ENCODE data around the gene HLA-DPA1.
"Not testable (repeated sequence)": the region's sequence is repeated elsewhere in the genome, so short reads cannot be mapped to it uniquely, and the experiment has no call there.

HLA-DPA1 gene

DNA sequence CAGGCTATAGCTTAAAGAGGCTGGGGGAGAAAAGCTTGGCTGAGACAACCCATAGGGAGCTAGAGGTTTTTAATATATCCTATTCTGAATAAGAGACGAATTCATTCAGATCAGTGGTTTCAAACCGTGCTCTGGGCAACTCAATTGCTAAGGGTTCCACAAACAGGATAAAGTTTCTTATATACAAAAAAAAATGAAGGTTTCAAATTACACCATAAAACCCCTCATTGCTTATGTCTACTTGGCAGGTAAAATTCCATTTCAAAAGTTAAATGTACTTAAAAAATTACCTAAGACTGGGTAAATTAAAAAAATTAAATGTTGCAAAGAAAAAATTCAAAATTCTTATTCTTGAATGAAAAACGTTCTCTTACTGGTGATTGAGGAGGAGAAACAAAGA, 5.0 kb upstream of the HLA-DPA1 start:
- ATAC-seq (no peak), DNase-seq (ENCODE audit: low spot score in 2 of 2) (no peak)
- no peaks in the 10 kb centered on the region for H3K9me3 Mint-ChIP-seq
- peak overlapping the region; percentile 89 for H3K27ac Mint-ChIP-seq
- peaks cover 25% of the 10 kb centered on the region for H3K36me3 Mint-ChIP-seq
- peak overlapping the region; percentile 76 for H3K4me3 Mint-ChIP-seq
- H3K4me1 Mint-ChIP-seq: peaks cover 83% of the 10 kb centered on the region

DNA sequence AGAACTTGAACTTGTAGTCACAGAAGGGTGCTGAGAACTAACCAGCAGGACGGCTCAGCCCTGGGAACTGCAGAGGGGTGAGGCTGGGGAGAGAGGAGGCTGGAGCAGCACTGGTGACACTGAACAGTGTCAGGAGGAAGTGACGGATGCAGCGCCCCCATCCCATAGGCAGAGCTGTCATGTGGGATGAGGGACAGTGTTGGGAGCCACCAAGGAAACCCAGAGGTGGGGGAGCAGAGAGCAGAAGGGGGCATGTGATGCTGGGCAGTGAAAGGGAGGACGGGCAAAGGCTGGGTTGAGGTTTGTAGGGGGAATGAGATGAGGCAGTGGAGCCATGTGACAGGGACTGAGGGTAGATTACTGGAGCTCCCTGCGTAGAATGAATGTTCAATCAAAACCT, 4.5 kb upstream of the HLA-DPA1 start:
- ATAC-seq: no peak
- Mint-ChIP-seq H3K9me3 (no peaks in the 10 kb centered on the region), H3K27ac (peak overlapping the region; percentile 89), H3K36me3 (peaks cover 20% of the 10 kb centered on the region), H3K4me1 (peaks cover 83% of the 10 kb centered on the region), H3K4me3 (peak overlapping the region; percentile 76)
- DNase-seq (ENCODE audit: low spot score in 2 of 2): no peak

DNA sequence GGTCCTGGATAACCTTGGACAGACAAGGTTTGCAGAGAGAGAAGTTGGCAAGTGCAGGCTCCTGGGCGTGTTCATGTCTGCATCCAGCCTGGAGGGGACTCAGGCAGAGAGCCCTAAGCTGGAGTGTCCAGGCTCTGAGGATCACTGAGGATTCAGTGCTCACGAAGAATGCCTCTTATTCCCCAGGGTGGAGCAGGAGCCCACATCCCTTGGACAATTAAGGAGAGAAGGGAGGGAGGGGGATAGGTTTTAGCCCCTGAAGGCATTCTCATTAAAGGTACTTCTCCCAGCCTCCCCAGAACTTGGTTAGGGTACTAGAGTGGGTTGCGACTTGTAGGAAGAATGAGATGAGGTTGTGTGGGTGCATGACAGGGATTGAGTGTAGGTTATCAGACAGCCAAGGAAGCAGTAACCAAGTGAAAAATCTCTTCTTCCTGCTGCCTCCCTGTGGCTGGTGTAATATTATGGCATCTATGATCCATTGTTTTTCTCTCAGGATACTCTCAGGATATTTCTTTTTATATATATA, 3.0 kb upstream of the HLA-DPA1 start:
- Mint-ChIP-seq H3K27ac (peak overlapping the region; percentile 82), H3K4me1 (peaks cover 75% of the 10 kb centered on the region), H3K9me3 (no peaks in the 10 kb centered on the region), H3K36me3 (peaks cover 26% of the 10 kb centered on the region), H3K4me3 (peak overlapping the region; percentile 76)
- ATAC-seq (no peak), DNase-seq (ENCODE audit: low spot score in 2 of 2) (no peak)

DNA sequence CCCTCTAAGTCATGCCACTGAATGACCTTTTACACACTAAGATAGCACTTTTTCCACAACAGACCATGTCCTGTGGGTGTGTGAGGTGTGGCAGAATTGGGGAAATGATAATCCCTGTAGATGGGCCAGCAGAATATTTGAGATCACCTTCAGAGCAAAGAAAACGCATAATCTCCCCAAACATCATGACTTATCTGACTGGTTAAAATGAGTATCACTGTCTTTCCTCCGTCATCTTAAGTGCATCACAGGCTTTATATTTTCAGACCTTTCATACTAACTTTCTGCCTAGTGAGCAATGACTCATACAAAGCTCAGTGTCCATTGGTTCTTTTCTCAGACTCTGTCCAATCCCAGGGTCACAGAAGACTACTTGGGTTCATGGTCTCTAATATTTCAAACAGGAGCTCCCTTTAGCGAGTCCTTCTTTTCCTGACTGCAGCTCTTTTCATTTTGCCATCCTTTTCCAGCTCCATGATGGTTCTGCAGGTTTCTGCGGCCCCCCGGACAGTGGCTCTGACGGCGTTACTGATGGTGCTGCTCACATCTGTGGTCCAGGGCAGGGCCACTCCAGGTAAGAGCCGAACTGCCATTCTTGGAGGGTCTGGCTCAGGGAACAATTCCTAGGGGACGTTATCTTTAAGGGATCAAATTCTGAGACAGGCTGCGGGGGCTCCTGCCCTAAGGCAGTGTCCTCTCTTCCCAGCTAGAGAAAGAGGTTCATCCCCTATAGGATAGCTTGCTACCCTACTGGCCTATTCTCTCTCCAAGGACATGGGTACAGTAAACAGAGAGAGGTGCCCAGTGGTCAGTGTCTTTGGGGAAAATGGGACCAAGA, 2.3 kb upstream of the HLA-DPA1 start, which contains the start of gene HLA-DPB1:
HLA-DPB1 (plus strand) TSS at position 423 of the 838 bp plus-strand sequence; CDS start at position 475, 52 bp downstream.
- Mint-ChIP-seq H3K36me3 (peaks cover 33% of the 10 kb centered on the region), H3K27ac (peak within 1 kb of the TSS; percentile 82), H3K4me1 (peaks cover 69% of the 10 kb centered on the region), H3K4me3 (peak within 1 kb of the TSS; percentile 76), H3K9me3 (no peaks in the 10 kb centered on the region)
- DNase-seq (ENCODE audit: low spot score in 2 of 2) (peak; percentile 31 to 70), ATAC-seq (peak; percentile 95)

DNA sequence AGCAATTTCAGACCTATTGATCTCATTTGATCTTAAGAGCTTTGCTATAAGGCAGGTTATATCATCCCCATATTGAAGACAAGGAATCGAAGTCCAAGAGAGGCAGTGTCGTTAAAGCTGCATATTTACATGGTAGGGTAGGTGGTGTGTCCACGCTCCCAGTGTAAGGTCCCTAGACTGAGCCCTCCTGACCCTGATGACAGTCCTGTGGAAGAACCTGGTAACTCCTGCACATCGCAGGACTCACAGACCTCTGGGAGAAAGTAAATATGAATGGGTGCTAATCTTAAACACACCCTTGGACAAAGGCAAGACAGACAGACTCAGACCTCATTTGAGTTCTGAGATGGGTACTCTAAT, 1.7 kb upstream of the HLA-DPA1 start:
- Mint-ChIP-seq H3K36me3 (peaks cover 35% of the 10 kb centered on the region), H3K4me3 (peak overlapping the region; percentile 76), H3K27ac (peak overlapping the region; percentile 82), H3K4me1 (peaks cover 63% of the 10 kb centered on the region), H3K9me3 (no peaks in the 10 kb centered on the region)
- ATAC-seq (no peak), DNase-seq (ENCODE audit: low spot score in 2 of 2) (no peak)

DNA sequence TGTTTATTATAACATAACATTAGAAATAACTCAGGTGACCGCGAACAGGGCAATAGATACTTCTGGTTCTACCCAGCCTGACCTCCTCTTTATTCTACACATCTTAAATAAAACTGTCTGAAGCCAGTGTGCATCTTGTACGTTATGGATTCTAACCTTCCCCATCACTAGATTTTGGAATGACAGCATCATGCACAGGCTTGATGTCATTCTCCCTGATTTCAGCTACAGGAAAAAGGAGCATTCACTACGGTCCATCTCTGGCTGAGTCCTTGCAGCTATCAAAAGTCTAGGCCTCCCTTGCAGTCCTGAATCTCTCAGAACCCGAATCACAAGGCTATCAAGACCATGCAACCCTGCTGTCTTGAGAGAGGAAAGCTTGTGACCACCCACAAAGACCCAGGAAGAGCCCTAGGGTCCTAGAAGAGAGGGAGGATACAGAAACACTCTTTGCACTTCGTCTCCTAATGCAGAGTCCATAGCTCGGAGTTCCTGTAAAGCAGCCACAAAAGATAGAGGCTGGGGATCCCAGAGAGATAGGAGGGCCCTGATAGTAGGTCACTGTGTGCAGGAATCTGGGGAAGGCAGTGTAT, 845 bp downstream of the HLA-DPA1 start:
- peaks cover 37% of the 10 kb centered on the region for H3K4me1 Mint-ChIP-seq
- peaks cover 45% of the 10 kb centered on the region for H3K36me3 Mint-ChIP-seq
- DNase-seq (ENCODE audit: low spot score in 2 of 2): no peak
- peak overlapping the region; percentile 87 for H3K4me3 Mint-ChIP-seq
- peaks cover under 1% of the 10 kb centered on the region for H3K9me3 Mint-ChIP-seq
- peak overlapping the region; percentile 92 for H3K27ac Mint-ChIP-seq
- ATAC-seq: no peak

DNA sequence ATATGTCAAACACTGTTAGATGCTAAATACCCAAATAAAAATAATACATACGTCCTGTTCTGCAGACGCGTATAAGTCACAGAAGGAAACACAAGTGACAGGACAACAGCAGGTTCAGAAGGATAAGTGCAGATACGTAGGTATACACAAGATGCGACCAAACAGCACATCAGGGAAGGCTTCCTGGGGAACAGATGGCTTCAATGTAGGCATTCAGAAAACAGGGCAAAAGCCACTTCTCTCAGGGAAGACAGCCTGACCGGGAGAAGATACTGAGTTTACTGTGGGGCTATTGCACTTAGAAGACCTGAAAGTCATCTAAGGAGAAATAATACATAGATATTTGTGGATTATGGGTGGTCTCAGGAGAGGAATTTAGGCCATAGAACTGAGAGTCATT, 1.9 kb downstream of the HLA-DPA1 start:
- H3K4me3 Mint-ChIP-seq: peak overlapping the region; percentile 87

DNA sequence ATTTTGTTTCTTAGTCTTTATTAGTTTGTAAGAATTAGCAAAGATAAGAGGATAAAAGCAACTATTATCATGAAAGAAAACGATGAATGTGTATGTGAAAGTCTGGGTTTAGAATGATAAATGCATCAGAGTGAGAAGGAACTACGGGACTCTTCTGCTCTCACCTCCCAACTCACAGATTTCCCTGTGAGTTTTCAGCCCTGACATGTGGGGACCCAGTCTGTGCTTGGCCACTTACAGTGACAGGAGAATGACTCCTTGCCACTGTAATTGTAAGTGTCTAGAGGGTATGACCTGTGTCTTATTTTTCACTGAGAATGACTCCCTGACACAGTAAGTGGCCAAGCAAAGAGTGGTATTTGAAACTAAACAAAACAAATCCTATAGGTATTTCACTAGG, 2.5 kb downstream of the HLA-DPA1 start:
- peaks cover 4% of the 10 kb centered on the region for H3K9me3 Mint-ChIP-seq
- H3K27ac Mint-ChIP-seq: peak overlapping the region; percentile 92
- no peak for DNase-seq (ENCODE audit: low spot score in 2 of 2)
- peak overlapping the region; percentile 87 for H3K4me3 Mint-ChIP-seq
- H3K4me1 Mint-ChIP-seq: peaks cover 22% of the 10 kb centered on the region
- H3K36me3 Mint-ChIP-seq: peaks cover 62% of the 10 kb centered on the region
- ATAC-seq: no peak

More for the DNA sequence above, 1.9 kb downstream of the HLA-DPA1 start:
- Mint-ChIP-seq H3K27ac (peak overlapping the region; percentile 92), H3K4me1 (peaks cover 29% of the 10 kb centered on the region), H3K9me3 (peaks cover 4% of the 10 kb centered on the region), H3K36me3 (peaks cover 56% of the 10 kb centered on the region)
- DNase-seq (ENCODE audit: low spot score in 2 of 2) (no peak), ATAC-seq (no peak)

DNA sequence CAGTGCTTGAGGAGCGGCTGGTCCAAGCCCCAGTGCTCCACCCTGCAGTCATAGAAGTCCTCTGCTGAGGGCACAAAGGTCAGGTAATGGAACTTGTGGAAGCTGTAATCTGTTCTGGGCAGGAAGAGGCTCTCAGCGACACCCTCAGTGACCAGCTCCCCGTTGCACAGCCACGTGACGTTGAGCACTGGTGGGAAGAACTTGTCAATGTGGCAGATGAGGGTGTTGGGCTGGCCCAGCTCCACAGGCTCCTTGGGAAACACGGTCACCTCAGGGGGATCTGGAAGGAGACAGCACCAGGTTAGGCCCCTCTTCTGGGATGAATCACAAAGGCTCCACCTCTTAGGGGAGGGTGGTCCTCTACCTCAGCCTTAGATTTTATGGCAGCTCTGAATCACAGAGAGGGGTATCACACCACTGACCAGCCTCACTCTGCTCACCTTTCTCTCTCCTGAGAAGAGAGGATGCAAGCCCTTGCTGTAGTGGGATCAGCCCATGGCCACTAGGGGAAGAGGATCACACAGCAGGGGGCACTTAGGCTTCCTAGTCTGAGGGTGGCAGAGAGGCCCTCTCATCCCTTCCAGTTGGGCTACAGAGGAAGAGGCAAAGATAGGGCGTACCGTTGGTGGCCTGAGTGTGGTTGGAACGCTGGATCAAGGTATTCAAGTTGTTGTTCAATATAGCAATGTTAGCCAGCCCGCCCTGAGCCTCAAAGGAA, 4.3 kb downstream of the HLA-DPA1 start:
- H3K27ac Mint-ChIP-seq: peak overlapping the region; percentile 67

DNA sequence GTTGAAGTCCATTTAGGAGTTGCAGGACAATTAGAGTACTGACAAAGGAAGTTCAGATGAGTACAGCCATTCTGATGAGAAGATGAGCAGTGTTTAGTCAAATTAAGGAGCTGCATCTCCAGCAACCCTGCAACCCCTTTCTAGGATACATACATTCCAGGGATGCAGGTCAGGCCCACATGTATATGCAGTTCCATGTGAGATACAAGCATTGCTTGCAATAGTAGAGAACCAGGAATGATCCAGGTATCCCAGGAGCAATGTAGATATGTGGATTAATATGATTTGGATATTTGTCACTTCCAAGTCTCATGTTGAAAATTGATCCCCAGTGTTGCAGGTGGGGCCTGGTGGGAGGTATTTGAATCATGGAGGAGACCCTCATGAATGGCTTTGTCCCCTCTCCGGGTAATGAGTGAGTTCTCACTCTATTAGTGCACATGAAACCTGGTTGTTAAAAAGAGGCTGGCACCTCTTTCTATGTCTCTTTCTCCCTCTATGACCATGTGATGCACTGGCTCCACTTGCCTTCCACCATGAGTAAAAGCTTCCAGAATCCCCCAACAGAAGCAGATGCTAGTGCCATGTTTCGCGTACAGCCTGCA, 6.4 kb downstream of the HLA-DPA1 start:
- ATAC-seq: no peak
- no peak for DNase-seq (ENCODE audit: low spot score in 2 of 2)
- Mint-ChIP-seq H3K4me1 (peaks cover 15% of the 10 kb centered on the region), H3K36me3 (peaks cover 65% of the 10 kb centered on the region), H3K9me3 (peaks cover 4% of the 10 kb centered on the region), H3K4me3 (no peak overlapping the region), H3K27ac (no peak overlapping the region)

More for the DNA sequence above, 4.3 kb downstream of the HLA-DPA1 start:
- H3K4me3 Mint-ChIP-seq: no peak overlapping the region
- peaks cover 4% of the 10 kb centered on the region for H3K9me3 Mint-ChIP-seq
- no peak for DNase-seq (ENCODE audit: low spot score in 2 of 2)
- H3K36me3 Mint-ChIP-seq: peaks cover 73% of the 10 kb centered on the region
- no peak for ATAC-seq
- H3K4me1 Mint-ChIP-seq: peaks cover 21% of the 10 kb centered on the region

DNA sequence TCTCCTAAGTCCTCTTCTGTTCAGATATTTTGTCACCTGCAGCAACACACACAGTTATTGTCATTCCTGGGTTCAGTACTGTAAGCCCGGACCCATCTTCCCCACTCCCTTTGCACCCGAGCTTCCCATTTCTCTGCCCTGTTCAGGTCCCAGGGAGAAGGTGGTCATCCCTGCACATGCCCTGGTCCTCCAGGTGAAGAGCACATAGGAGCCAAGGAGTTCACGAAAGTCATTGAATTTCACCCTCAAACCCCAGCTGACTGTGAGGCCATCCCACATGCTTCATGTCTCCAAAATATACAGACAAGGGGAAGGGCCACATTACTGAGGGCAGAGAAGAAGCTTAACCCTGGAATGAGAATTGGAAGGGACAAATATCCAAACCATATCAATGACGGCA, 8.1 kb downstream of the HLA-DPA1 start:
- Mint-ChIP-seq H3K4me1 (peaks cover 12% of the 10 kb centered on the region), H3K36me3 (peaks cover 48% of the 10 kb centered on the region), H3K9me3 (peaks cover 4% of the 10 kb centered on the region), H3K4me3 (no peak overlapping the region), H3K27ac (no peak overlapping the region)
- DNase-seq (ENCODE audit: low spot score in 2 of 2) (no peak), ATAC-seq (no peak)

DNA sequence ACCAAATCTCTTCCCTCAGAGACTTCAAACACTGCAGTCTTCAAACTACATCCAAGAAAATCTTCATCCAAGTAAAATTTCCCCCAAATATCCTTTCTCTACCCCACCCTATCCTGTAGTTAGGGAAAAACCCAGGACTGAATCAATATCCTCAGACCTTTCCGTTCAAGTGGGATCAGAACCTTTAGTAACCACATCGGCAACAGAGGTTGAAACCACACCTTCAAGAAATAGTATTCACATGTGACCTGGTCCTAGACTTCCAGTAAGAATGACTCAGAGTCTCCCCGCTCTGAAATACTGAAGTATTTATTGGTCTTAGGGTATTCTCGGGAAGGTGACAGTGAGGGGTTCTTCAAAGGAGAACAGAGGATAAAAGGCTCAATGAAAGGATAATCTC, 8.7 kb downstream of the HLA-DPA1 start:
- Mint-ChIP-seq H3K36me3 (peaks cover 45% of the 10 kb centered on the region), H3K4me1 (peaks cover 12% of the 10 kb centered on the region)
- ATAC-seq: no peak

DNA sequence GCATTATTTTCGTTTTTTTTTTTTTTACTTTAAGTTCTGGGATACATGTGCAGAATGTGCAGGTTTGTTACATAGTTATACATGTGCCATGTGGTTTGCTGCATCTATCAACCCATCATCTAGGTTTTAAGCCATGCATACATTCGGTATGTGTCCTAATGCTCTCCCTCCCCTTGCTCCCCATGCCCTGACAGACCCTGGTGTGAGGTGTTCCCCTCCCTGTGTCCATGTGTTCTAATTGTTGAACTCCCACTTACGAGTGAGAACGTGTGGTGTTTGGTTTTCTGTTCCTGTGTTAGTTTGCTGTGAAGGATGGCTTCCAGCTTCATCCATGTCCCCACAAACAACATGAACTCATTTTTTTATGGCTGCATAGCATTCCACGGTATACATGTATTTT, 10.0 kb downstream of the HLA-DPA1 start:
- not testable (repeated sequence) for H3K9me3 Mint-ChIP-seq; DNase-seq (ENCODE audit: low spot score in 2 of 2); H3K4me3 Mint-ChIP-seq; ATAC-seq; H3K27ac Mint-ChIP-seq
- Mint-ChIP-seq H3K36me3 (peaks cover 36% of the 10 kb centered on the region), H3K4me1 (peaks cover 12% of the 10 kb centered on the region)

More for the DNA sequence above, 8.7 kb downstream of the HLA-DPA1 start:
- Mint-ChIP-seq H3K9me3 (peaks cover 4% of the 10 kb centered on the region), H3K4me3 (no peak overlapping the region), H3K27ac (no peak overlapping the region)
- no peak for DNase-seq (ENCODE audit: low spot score in 2 of 2)

DNA sequence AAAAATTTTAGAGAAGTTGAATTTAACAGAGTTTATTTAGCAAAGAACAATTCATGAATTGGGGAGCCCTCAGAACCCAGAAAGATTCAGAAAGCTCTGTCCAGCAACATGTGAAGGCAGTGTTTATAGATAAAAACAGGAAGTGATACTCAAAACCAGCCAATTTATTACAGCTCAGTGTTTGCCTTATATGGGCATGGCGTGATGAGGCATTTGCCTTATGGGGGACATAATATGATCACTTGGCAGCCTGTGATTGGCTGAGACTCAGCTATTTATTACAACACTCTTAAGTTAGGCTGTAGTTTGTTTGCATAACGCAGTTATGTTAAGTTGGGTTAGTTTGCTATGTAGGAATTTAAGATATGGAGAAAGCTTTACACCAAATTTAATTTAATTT, 11.5 kb downstream of the HLA-DPA1 start:
- DNase-seq (ENCODE audit: low spot score in 2 of 2): no peak

More for the DNA sequence above, 11.5 kb downstream of the HLA-DPA1 start:
- Mint-ChIP-seq H3K36me3 (peaks cover 21% of the 10 kb centered on the region), H3K9me3 (no peaks in the 10 kb centered on the region), H3K4me1 (peaks cover 20% of the 10 kb centered on the region), H3K4me3 (no peak overlapping the region), H3K27ac (no peak overlapping the region)
- peak; percentile 65 for ATAC-seq
